Sigmoid colon (tissue), 4 donors: ENCODE results near the gene METAP1D.

ENCODE experiments used
- POLR2A ChIP-seq, 2 donors: fragments of 450-650 bp; IDR thresholded peaks; one replicate each; pipeline ENCODE4 v1.6.1; 2016; ENCODE audit warnings: antibody characterized with exemption in 2 of 2, mild to moderate bottlenecking in 2 of 2, moderate library complexity in 2 of 2
- POLR2AphosphoS5 ChIP-seq, 4 donors: sonication (generic); formaldehyde crosslinking; IDR thresholded peaks; one replicate each; pipeline ENCODE4 v1.6.1; 2017; ENCODE audit warnings: antibody characterized with exemption in 4 of 4
- TF ChIP-seq, protein P1 (sequence below), 4 experiments: fragments of 450-650 bp in 3 of 4; fragments of 200-600 bp in 1 of 4; IDR thresholded peaks; one replicate each; pipeline ENCODE4 v1.5.1; 2016 to 2019; ENCODE audit warnings: antibody characterized with exemption in 4 of 4, mild to moderate bottlenecking in 3 of 4, moderate library complexity in 2 of 4

DNA sequence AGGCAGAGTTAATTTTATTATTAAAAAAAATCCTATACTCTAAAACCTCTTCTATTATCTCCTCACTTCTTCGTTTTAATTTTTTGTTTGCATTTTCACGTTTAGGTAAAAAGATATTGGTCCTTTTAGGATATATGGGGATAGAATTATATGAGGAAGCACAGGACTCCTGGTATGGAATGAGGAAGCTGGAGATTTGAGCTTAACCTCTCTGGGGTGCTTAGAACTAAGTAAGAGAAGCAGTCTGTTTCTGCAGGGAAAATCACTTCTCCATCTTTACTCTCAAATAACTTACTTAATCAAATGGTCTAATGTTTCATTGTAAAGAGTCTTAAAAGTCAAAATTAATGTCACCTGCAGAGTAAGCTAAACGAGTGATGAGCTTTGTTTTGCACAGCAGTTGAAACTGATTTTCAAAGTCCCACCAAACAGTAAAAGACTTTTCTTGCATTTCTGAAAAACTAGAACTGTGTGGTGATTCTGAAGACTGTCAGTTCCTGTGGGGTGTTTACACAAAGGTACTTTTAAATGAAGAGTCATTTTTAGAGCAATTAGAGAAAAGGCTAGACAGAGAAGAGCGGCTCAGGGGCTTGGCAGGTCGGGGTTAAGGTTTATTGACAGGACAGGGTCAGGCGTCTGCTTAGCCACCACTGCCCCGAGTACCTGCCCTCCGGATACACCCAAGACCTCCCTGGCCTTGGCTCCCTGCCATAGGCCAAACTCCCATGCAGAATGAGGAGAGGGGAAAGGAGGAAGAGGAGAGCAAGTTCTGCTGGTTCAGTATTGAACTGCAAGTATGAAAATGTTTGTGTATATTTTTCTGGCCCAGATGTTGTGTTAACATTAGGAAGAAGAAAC, 21.6 kb downstream of the METAP1D start:
- no peak for TF ChIP-seq POLR2AphosphoS5 (IDR thresholded peaks at IDR 0.05)
- no peak for TF ChIP-seq POLR2A (IDR thresholded peaks at IDR 0.05)
- TF ChIP-seq, protein P1, sequence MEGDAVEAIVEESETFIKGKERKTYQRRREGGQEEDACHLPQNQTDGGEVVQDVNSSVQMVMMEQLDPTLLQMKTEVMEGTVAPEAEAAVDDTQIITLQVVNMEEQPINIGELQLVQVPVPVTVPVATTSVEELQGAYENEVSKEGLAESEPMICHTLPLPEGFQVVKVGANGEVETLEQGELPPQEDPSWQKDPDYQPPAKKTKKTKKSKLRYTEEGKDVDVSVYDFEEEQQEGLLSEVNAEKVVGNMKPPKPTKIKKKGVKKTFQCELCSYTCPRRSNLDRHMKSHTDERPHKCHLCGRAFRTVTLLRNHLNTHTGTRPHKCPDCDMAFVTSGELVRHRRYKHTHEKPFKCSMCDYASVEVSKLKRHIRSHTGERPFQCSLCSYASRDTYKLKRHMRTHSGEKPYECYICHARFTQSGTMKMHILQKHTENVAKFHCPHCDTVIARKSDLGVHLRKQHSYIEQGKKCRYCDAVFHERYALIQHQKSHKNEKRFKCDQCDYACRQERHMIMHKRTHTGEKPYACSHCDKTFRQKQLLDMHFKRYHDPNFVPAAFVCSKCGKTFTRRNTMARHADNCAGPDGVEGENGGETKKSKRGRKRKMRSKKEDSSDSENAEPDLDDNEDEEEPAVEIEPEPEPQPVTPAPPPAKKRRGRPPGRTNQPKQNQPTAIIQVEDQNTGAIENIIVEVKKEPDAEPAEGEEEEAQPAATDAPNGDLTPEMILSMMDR (IDR thresholded peaks at IDR 0.05), result no peak
